NK-92 (cell line): ENCODE results near the gene RIOX2.

Experiments used
- DNase-seq: peaks from one replicate; lab custom pipeline; 2025; ENCODE audit not compliant: unreplicated experiment; lab: John Stamatoyannopoulos, UW

Gene RIOX2

GRCh38 chr3:97990624-97991292 is 18.5 kb upstream of the RIOX2 start:
- DNase-seq: no peak

GRCh38 chr3:97988784-97989568 is 16.7 kb upstream of the RIOX2 start:
- no peak for DNase-seq

GRCh38 chr3:97987306-97987705 is 15.1 kb upstream of the RIOX2 start:
- DNase-seq: no peak

GRCh38 chr3:97983933-97984491 is 11.8 kb upstream of the RIOX2 start:
- no peak for DNase-seq

GRCh38 chr3:97981886-97982285 is 9.7 kb upstream of the RIOX2 start:
- DNase-seq: no peak

- DNase-seq: no peak
Observed at GRCh38 chr3:97979610-97980009, 7.4 kb upstream of the RIOX2 start.

GRCh38 chr3:97975466-97975865 is 3.2 kb upstream of the RIOX2 start:
- DNase-seq: no peak

GRCh38 chr3:97974996-97975395 is 2.8 kb upstream of the RIOX2 start:
- DNase-seq: no peak

- no peak for DNase-seq
Observed at GRCh38 chr3:97972976-97973375, 745 bp upstream of the RIOX2 start.

GRCh38 chr3:97970956-97971620 is 1.1 kb downstream of the RIOX2 start:
- no peak for DNase-seq

GRCh38 chr3:97970156-97970555 is 2.1 kb downstream of the RIOX2 start:
- no peak for DNase-seq

GRCh38 chr3:97969541-97969940 is 2.7 kb downstream of the RIOX2 start:
- DNase-seq: no peak

- no peak for DNase-seq
Observed at GRCh38 chr3:97968376-97968775, 3.9 kb downstream of the RIOX2 start.

GRCh38 chr3:97967966-97968365 is 4.3 kb downstream of the RIOX2 start:
- DNase-seq: no peak

GRCh38 chr3:97960993-97961766 is 11.1 kb downstream of the RIOX2 start:
- no peak for DNase-seq

GRCh38 chr3:97960551-97960950 is 11.7 kb downstream of the RIOX2 start:
- DNase-seq: no peak

GRCh38 chr3:97959872-97960271 is 12.4 kb downstream of the RIOX2 start:
- no peak for DNase-seq

GRCh38 chr3:97958796-97959195 is 13.4 kb downstream of the RIOX2 start:
- DNase-seq: no peak

GRCh38 chr3:97958396-97958795 is 13.8 kb downstream of the RIOX2 start:
- no peak for DNase-seq

GRCh38 chr3:97957617-97958311 is 14.5 kb downstream of the RIOX2 start:
- no peak for DNase-seq
